H1 (cell line): ENCODE results near the gene CCDC78.
"Not testable (repeated sequence)": the region's sequence is repeated elsewhere in the genome, so short reads cannot be mapped to it uniquely, and the experiment has no call there.

Source experiments
- ATF3 ChIP-seq: IDR thresholded peaks from 2 replicates; pipeline ENCODE4 v1.6.1; 2011; ENCODE audit warnings: low read depth, mild to moderate bottlenecking, low read length; ENCODE audit not compliant: insufficient read depth
- CTCF ChIP-seq, 3 experiments: IDR thresholded peaks; 1 replicate in 2 of 3; 2 replicates in 1 of 3; pipeline versions ENCODE4 v1.5.1 to v1.6.1; 2011; ENCODE audit warnings: low read length in 3 of 3, mild to moderate bottlenecking in 3 of 3, inconsistent platforms in 2 of 3, low read depth in 1 of 3, moderate library complexity in 1 of 3; ENCODE audit not compliant: insufficient read depth in 1 of 3; ENCODE audit errors: control extremely low read depth in 1 of 3
- GTF2F1 ChIP-seq: IDR thresholded peaks from 2 replicates; pipeline ENCODE4 v1.6.1; 2012; ENCODE audit warnings: low read depth, low read length, improper control_type of control experiment, borderline replicate concordance
- HDAC6 ChIP-seq: IDR thresholded peaks from one replicate; pipeline ENCODE4 v1.7.1; 2012; ENCODE audit warnings: low read depth, mild to moderate bottlenecking, inconsistent platforms, low read length, moderate library complexity
- RFX5 ChIP-seq: IDR thresholded peaks from 2 replicates; pipeline ENCODE4 v1.6.1; 2011; ENCODE audit warnings: low read depth, low read length, improper control_type of control experiment, borderline replicate concordance
- RNF2 ChIP-seq: fragments of 200-900, 300-1000 bp; sonication (generic); IDR thresholded peaks from 2 replicates; pipeline ENCODE4 v1.7.1; 2016; ENCODE audit warnings: borderline replicate concordance, low read depth, mild to moderate bottlenecking, antibody characterized with exemption, low read length; ENCODE audit not compliant: poor library complexity, severe bottlenecking; ENCODE audit errors: missing control alignments
- YY1 ChIP-seq: IDR thresholded peaks from 2 replicates; pipeline ENCODE4 v1.6.1; 2011; ENCODE audit warnings: low read depth, mild to moderate bottlenecking, low read length

GRCh38 chr16:712740-713250 lies 13.4 kb downstream of the CCDC78 start:
- TF ChIP-seq YY1, RNF2, HDAC6, ATF3, RFX5, GTF2F1: not testable (repeated sequence)
- peak; percentile 38 to 55 (median 44) for TF ChIP-seq CTCF (IDR thresholded peaks at IDR 0.05; ENCODE audit: control extremely low read depth in 1 of 3, insufficient read depth in 1 of 3, low read depth in 1 of 3, low read length in 3 of 3)
